K562 (cell line): ENCODE data around the gene MFAP1. TPM values are rescaled to one million over a fixed set of nuclear protein-coding genes. Genes with fewer than 3 reads are reported as not detected.
"Not testable (repeated sequence)": the region's sequence is repeated elsewhere in the genome, so short reads cannot be mapped to it uniquely, and the experiment has no call there.

ENCODE experiments used
- ATAC-seq: fragments of 200-7000 bp; cut with Tn5 transposase; 3 replicates; pipeline ENCODE4 v1.9.1; 2020; ENCODE audit warnings: moderate library complexity
- BruUV-seq: library from RNA; stranded (reverse); fragments of 400-500 nt; replicated peaks from 2 replicates; lab custom pipeline; 2021; lab: Mats Ljungman, UMichigan
- CTCF ChIA-PET: fragments of 300-600 bp; formaldehyde crosslinking; extraction: SDS; loops from one replicate; lab custom pipeline; 2021; ENCODE audit warnings: low intra/inter-chr PET ratio; lab: Yijun Ruan, JAX
- POLR2A ChIA-PET: fragments of 300-600, 350-650 bp; sonication (Branson Sonifier 250); formaldehyde crosslinking; extraction: SDS; loops from one replicate; lab custom pipeline; 2021; ENCODE audit warnings: antibody characterized with exemption, inconsistent platforms; lab: Yijun Ruan, JAX
- DNase-seq, 4 experiments: peaks; one replicate each; pipeline versions ENCODE4 v3.0.0 to v3.0.0-alpha.2; 2011 to 2018; ENCODE audit warnings: low spot score in 3 of 4, mixed read lengths in 3 of 4; ENCODE audit errors: extremely low read depth in 1 of 4
- FAIRE-seq: peaks from 2 replicates; lab custom pipeline; 2011; peaks lifted over from hg19 to GRCh38; lab: Jason Lieb, UNC
- H2AFZ ChIP-seq: 2 replicates; pipeline ENCODE4 v1.6.0; 2011; ENCODE audit warnings: low read depth, low read length, control low read depth, inconsistent platforms
- H3K27ac ChIP-seq: fragments of 200-600 bp; 3 replicates; pipeline ENCODE4 v1.8.0; 2011; ENCODE audit warnings: low read depth, mild to moderate bottlenecking, control low read depth, inconsistent platforms, low read length, moderate library complexity, mixed read lengths; ENCODE audit errors: extremely low read depth
- H3K27me3 ChIP-seq, 2 experiments: fragments of 300-600 bp in 1 of 2; 2 replicates in 1 of 2; 3 replicates in 1 of 2; pipeline versions ENCODE4 v1.6.0 to v1.8.0; 2011; ENCODE audit warnings: inconsistent platforms in 2 of 2, low read length in 2 of 2, mild to moderate bottlenecking in 1 of 2, mixed read lengths in 1 of 2, moderate library complexity in 1 of 2; ENCODE audit not compliant: control insufficient read depth in 2 of 2, insufficient read depth in 2 of 2
- H3K36me3 ChIP-seq: fragments of 300-600 bp; 3 replicates; pipeline ENCODE4 v1.8.0; 2011; ENCODE audit warnings: mild to moderate bottlenecking, low read length, inconsistent platforms; ENCODE audit not compliant: control insufficient read depth, insufficient read depth
- H3K4me1 ChIP-seq, 2 experiments: fragments of 200-600 bp in 1 of 2; replicated peaks in 1 of 2; 2 replicates in 1 of 2; 3 replicates in 1 of 2; pipeline versions ENCODE4 v1.5.1 to v1.8.0; 2011; ENCODE audit warnings: inconsistent platforms in 2 of 2, low read length in 2 of 2, mild to moderate bottlenecking in 1 of 2, mixed read lengths in 1 of 2, moderate library complexity in 1 of 2; ENCODE audit not compliant: control insufficient read depth in 2 of 2, insufficient read depth in 2 of 2
- H3K4me2 ChIP-seq: 2 replicates; pipeline ENCODE4 v1.6.1; 2011; ENCODE audit warnings: low read length, control low read depth, inconsistent platforms, mixed read lengths; ENCODE audit not compliant: insufficient read depth
- H3K4me3 ChIP-seq: fragments of 200-600 bp; sonication (generic), shearing (Covaris generic); 2 replicates; pipeline ENCODE4 v1.5.1; 2016; ENCODE audit warnings: control low read depth, inconsistent platforms
- H3K79me2 ChIP-seq: fragments of 200-600 bp; 3 replicates; pipeline ENCODE4 v1.8.0; 2011; ENCODE audit warnings: low read length, inconsistent platforms; ENCODE audit not compliant: control insufficient read depth, insufficient read depth
- H3K9ac ChIP-seq, 2 experiments: 2 replicates each; pipeline versions ENCODE4 v1.6.0 to v1.6.1; 2011; ENCODE audit warnings: low read depth in 2 of 2, low read length in 2 of 2, control low read depth in 1 of 2, inconsistent platforms in 1 of 2, mild to moderate bottlenecking in 1 of 2, mixed read lengths in 1 of 2; ENCODE audit not compliant: insufficient read depth in 1 of 2
- H3K9me1 ChIP-seq: one replicate; pipeline ENCODE4 v1.6.0; 2011; ENCODE audit warnings: inconsistent platforms, mild to moderate bottlenecking, low read length, moderate library complexity; ENCODE audit not compliant: control insufficient read depth, insufficient read depth
- H3K9me3 ChIP-seq: replicated peaks from 2 replicates; pipeline ENCODE4 v1.5.1; 2011; ENCODE audit warnings: low read depth, low read length, inconsistent platforms; ENCODE audit not compliant: control insufficient read depth, insufficient read depth
- H4K20me1 ChIP-seq: replicated peaks from 2 replicates; pipeline ENCODE4 v1.6.1; 2011; ENCODE audit warnings: low read length, inconsistent platforms, mixed read lengths; ENCODE audit not compliant: control insufficient read depth, insufficient read depth
- ARHGAP35 ChIP-seq: fragments of 450-650 bp; IDR thresholded peaks from 2 replicates; pipeline ENCODE4 v1.6.1; 2018; ENCODE audit not compliant: partially characterized antibody
- BRF1 ChIP-seq: IDR thresholded peaks from 3 replicates; pipeline ENCODE4 v1.6.1; 2011; ENCODE audit warnings: borderline replicate concordance, mild to moderate bottlenecking; ENCODE audit not compliant: insufficient read length; ENCODE audit errors: extremely low read depth
- CREBBP ChIP-seq: IDR thresholded peaks from one replicate; pipeline ENCODE4 v1.6.1; 2012; ENCODE audit warnings: low read depth, mild to moderate bottlenecking, control low read depth, inconsistent platforms, low read length
- FOXJ2 ChIP-seq: fragments of 200-800 bp; sonication (Bioruptor generic); IDR thresholded peaks from 2 replicates; pipeline ENCODE4 v1.6.1; 2016; ENCODE audit warnings: missing genetic modification characterization, missing compliant biosample characterization
- HMG20A ChIP-seq: fragments of 450-650 bp; formaldehyde crosslinking; conservative IDR thresholded peaks from 2 replicates; pipeline ENCODE4 v1.4.0; 2020; ENCODE audit warnings: mild to moderate bottlenecking, mixed read lengths
- ILF3 ChIP-seq: fragments of 450-650 bp; IDR thresholded peaks from 2 replicates; pipeline ENCODE4 v1.6.1; 2018; ENCODE audit warnings: antibody characterized with exemption, mild to moderate bottlenecking, moderate library complexity, borderline replicate concordance
- SMARCE1 ChIP-seq: fragments of 450-650 bp; IDR thresholded peaks from 2 replicates; pipeline ENCODE4 v1.7.1; 2016; ENCODE audit warnings: mild to moderate bottlenecking
- SRSF3 ChIP-seq: fragments of 200-400 bp; formaldehyde crosslinking; IDR thresholded peaks from 2 replicates; pipeline ENCODE4 v1.6.1; 2016; ENCODE audit warnings: mild to moderate bottlenecking, low read length, moderate library complexity; ENCODE audit not compliant: insufficient read depth
- SRSF9 ChIP-seq: fragments of 200-400 bp; formaldehyde crosslinking; IDR thresholded peaks from 2 replicates; pipeline ENCODE4 v1.6.1; 2017; ENCODE audit warnings: low read depth, low read length, borderline replicate concordance
- ZNF780A ChIP-seq: fragments of 250-450 bp; sonication (Bioruptor Pico); IDR thresholded peaks from 2 replicates; pipeline ENCODE4 v1.5.0; 2021; ENCODE audit warnings: mild to moderate bottlenecking
- WGBS: fragments of 100-300 bp; shearing (Covaris generic); methylation state at CpG from one replicate; pipeline ENCODE4 v1.1.6; 2016; ENCODE audit warnings: low coverage, mixed read lengths; ENCODE audit not compliant: insufficient coverage; ENCODE audit errors: missing lambda C conversion rate; 5-methylcytosine and 5-hydroxymethylcytosine counted together
- in situ Hi-C: fragments of 300-500 bp; cut with MboI; formaldehyde crosslinking; loops from 4 replicates; pipeline ENCODE4 v1.15.0; 2018; ENCODE audit warnings: inconsistent platforms, mixed read lengths
- intact Hi-C: fragments of 100-400 bp; cut with micrococcal nuclease; formaldehyde crosslinking; loops from 2 replicates; pipeline ENCODE4 v1.14.2; 2022
- polyA plus RNA-seq, 8 experiments: library from polyadenylated mRNA; depleted of rRNA in 4 of 8; stranded (reverse) in 5 of 8; unstranded in 3 of 8; fragments of >200 nt; fragmentation: Nextera tagmentation in 2 of 8; fragmentation: Illumina TruSeq in 1 of 8; extraction: Ambion mirVana in 2 of 8; extraction: Trizol in 1 of 8; gene quantifications; 2 replicates each; pipeline versions ENCODE4 v1.2.1 to v1.2.3, GENCODE V29; 2011 to 2014; ENCODE audit warnings: inconsistent platforms in 1 of 8, missing spikeins in 1 of 8
- total RNA-seq, 7 experiments: library from RNA; depleted of rRNA in 6 of 7; stranded (reverse); fragments of >200 nt in 6 of 7; fragmentation: Illumina TruSeq in 2 of 7; extraction: Trizol in 2 of 7; gene quantifications; 2 replicates each; pipeline versions ENCODE4 v1.2.1 to v1.2.3, GENCODE V29; 2011 to 2021; ENCODE audit warnings: low replicate concordance in 1 of 7
- TF ChIP-seq, protein P1 (sequence below): sonication (generic); formaldehyde crosslinking; IDR thresholded peaks from 2 replicates; pipeline ENCODE4 v1.8.1; 2023; ENCODE audit warnings: mild to moderate bottlenecking, missing genetic modification reagents

Gene MFAP1
- total and polyA plus RNA-seq, 9 of the 15 experiments (the other 6 are each of a cell fraction or from before 2014, with no cell fraction given) = 34.9 to 64.1 (median 48.2) TPM

DNA sequence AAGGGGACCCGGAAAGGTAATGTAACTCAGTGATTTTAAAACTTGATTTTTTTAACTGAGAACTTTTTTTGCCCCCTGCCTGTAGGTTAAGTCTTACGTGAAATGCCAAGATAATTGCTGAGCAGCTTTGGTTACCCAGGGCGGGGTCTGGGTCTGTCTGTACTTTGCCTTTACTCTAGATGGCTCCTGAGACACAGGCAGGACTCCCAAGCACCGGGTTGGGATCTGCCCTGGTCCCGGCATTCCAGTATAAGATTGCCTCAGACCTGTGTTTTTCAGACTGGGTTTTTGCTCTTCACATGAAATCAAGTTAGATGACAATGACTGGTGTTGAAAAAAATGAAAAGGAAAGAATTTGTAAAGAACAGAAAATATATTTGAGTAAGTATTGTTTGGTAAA is 42.6 kb upstream of the MFAP1 start:
- no peak overlapping the region for H3K4me3 ChIP-seq
- FAIRE-seq (no peak), DNase-seq (no peak), ATAC-seq (no peak)
- no peak for TF ChIP-seq FOXJ2 (tag)
- no peak for TF ChIP-seq SMARCE1
- TF ChIP-seq SRSF3 = no peak
- TF ChIP-seq CREBBP = no peak
- TF ChIP-seq, protein P1, sequence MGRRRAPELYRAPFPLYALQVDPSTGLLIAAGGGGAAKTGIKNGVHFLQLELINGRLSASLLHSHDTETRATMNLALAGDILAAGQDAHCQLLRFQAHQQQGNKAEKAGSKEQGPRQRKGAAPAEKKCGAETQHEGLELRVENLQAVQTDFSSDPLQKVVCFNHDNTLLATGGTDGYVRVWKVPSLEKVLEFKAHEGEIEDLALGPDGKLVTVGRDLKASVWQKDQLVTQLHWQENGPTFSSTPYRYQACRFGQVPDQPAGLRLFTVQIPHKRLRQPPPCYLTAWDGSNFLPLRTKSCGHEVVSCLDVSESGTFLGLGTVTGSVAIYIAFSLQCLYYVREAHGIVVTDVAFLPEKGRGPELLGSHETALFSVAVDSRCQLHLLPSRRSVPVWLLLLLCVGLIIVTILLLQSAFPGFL (CRISPR knock-in tag) = no peak
- no peak for TF ChIP-seq SRSF9
- TF ChIP-seq ILF3 = no peak
- TF ChIP-seq HMG20A (CRISPR knock-in tag) = no peak
- TF ChIP-seq ARHGAP35 = no peak
- TF ChIP-seq BRF1 = no peak
- TF ChIP-seq ZNF780A (CRISPR knock-in tag) = no peak
- in situ Hi-C loops = no loop called here
- no peaks in the 10 kb centered on the region for H3K79me2 ChIP-seq
- no peak overlapping the region for H3K27ac ChIP-seq
- ChIA-PET CTCF (no interaction called here), POLR2A (interaction anchor here (0.7 to 1.3 kb wide), 2 partner anchors 13 to 124 kb away, joined by 3 to 5 read pairs; no protein-coding TSS in a partner anchor)
- H3K9me3 ChIP-seq = no peaks in the 10 kb centered on the region
- H3K4me2 ChIP-seq = no peak overlapping the region
- 93% methylated on average over 5 of the region's 5 CpGs for WGBS
- H4K20me1 ChIP-seq = no peaks in the 10 kb centered on the region
- H3K36me3 ChIP-seq = peaks cover 66% of the 10 kb centered on the region
- intact Hi-C loops = no loop called here
- no peak overlapping the region for H3K9ac ChIP-seq
- no TSS peak for BruUV-seq
- no peaks in the 10 kb centered on the region for H3K4me1 ChIP-seq
- H3K9me1 ChIP-seq = no peaks in the 10 kb centered on the region
- H3K27me3 ChIP-seq = no peaks in the 10 kb centered on the region
- H2AFZ ChIP-seq = no peak overlapping the region

DNA sequence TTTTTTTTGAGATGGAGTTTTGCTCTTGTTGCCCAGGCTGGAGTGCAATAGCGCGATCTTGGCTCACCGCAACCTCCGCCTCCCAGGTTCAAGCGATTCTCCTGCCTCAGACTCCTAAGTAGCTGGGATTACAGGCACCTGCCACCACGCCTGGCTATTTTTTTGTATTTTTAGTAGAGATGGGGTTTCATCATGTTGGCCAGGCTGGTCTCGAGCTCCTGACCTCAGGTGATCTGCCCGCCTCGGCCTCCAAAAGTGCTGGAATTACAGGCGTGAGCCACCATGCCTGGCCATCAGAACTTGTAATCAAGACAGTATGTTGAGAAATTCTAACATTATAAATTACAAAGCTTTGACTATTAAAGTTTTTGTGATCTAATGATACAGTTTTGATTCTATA is 42.1 kb upstream of the MFAP1 start:
- H3K4me2 ChIP-seq, H3K27me3 ChIP-seq, H4K20me1 ChIP-seq, intact Hi-C loops, CTCF ChIA-PET, H2AFZ ChIP-seq, H3K9me1 ChIP-seq, H3K9ac ChIP-seq, DNase-seq, H3K4me1 ChIP-seq, H3K4me3 ChIP-seq, H3K79me2 ChIP-seq, H3K27ac ChIP-seq, ATAC-seq, H3K9me3 ChIP-seq, in situ Hi-C loops, FAIRE-seq: not testable (repeated sequence)
- POLR2A ChIA-PET = interaction anchor here (1.3 kb wide), 1 partner anchor 13 kb away, joined by 3 read pairs; no protein-coding TSS in a partner anchor
- WGBS = 84% methylated on average over 8 of the region's 10 CpGs
- H3K36me3 ChIP-seq = peaks cover 67% of the 10 kb centered on the region
- BruUV-seq = TSS peak; percentile 19
